HG03432 (cell line): Measurements from ENCODE around the gene GPR132.
A peak's percentile ranks its signal among the peaks of the same experiment; 100 is the strongest.
"Not testable (repeated sequence)": the region's sequence is repeated elsewhere in the genome, so short reads cannot be mapped to it uniquely, and the experiment has no call there.

ENCODE experiments used
- ATAC-seq: cut with Tn5 transposase; IDR thresholded peaks from one replicate; pipeline ENCODE4 v1.9.1; 2021; ENCODE audit warnings: mild to moderate bottlenecking, moderate library complexity; ENCODE audit not compliant: unreplicated experiment

GPR132 gene

GRCh38 chr14:105076296-105076804 lies 11.1 kb upstream of the GPR132 start:
- ATAC-seq = no peak

GRCh38 chr14:105075379-105076295 lies 10.4 kb upstream of the GPR132 start:
- ATAC-seq = peak; percentile 64

- ATAC-seq = no peak
These were observed 9.4 kb upstream of the GPR132 start for GRCh38 chr14:105074601-105075053.

GRCh38 chr14:105073720-105074600 lies 8.7 kb upstream of the GPR132 start:
- ATAC-seq = no peak

GRCh38 chr14:105072892-105073719 lies 7.9 kb upstream of the GPR132 start:
- no peak for ATAC-seq

- no peak for ATAC-seq
These were observed 7.2 kb upstream of the GPR132 start for GRCh38 chr14:105072381-105072861.

- ATAC-seq = no peak
These were observed 6.7 kb upstream of the GPR132 start for GRCh38 chr14:105071942-105072341.

- no peak for ATAC-seq
These were observed 6.1 kb upstream of the GPR132 start for GRCh38 chr14:105071326-105071725.

- no peak for ATAC-seq
These were observed 5.5 kb upstream of the GPR132 start for GRCh38 chr14:105070760-105071137.

GRCh38 chr14:105069871-105070759 lies 4.9 kb upstream of the GPR132 start:
- ATAC-seq = peak; percentile 46

- no peak for ATAC-seq
These were observed 4.3 kb upstream of the GPR132 start for GRCh38 chr14:105069522-105069870.

GRCh38 chr14:105068818-105069217 lies 3.6 kb upstream of the GPR132 start:
- no peak for ATAC-seq

GRCh38 chr14:105067969-105068301 lies 2.7 kb upstream of the GPR132 start:
- no peak for ATAC-seq

- ATAC-seq = no peak
These were observed 2.1 kb upstream of the GPR132 start for GRCh38 chr14:105067140-105067968.

GRCh38 chr14:105066240-105067071 lies 1.2 kb upstream of the GPR132 start:
- ATAC-seq = no peak

GRCh38 chr14:105064721-105065143 lies 498 bp downstream of the GPR132 start:
- no peak for ATAC-seq

GRCh38 chr14:105064001-105064400 lies 1.2 kb downstream of the GPR132 start:
- ATAC-seq = no peak

GRCh38 chr14:105063506-105063905 lies 1.7 kb downstream of the GPR132 start:
- ATAC-seq = not testable (repeated sequence)
